HL-60 (cell line): Measurements from ENCODE around the gene PPY.
"Not testable (repeated sequence)": the region's sequence is repeated elsewhere in the genome, so short reads cannot be mapped to it uniquely, and the experiment has no call there.

Experiments used
- GABPA ChIP-seq: IDR thresholded peaks from 2 replicates; pipeline ENCODE4 v1.6.1; 2012; ENCODE audit warnings: low read depth
- POLR2AphosphoS5 ChIP-seq: IDR thresholded peaks from 2 replicates; pipeline ENCODE4 v1.6.1; 2012; ENCODE audit warnings: low read depth
- SPI1 ChIP-seq: IDR thresholded peaks from 2 replicates; pipeline ENCODE4 v1.6.1; 2012; ENCODE audit warnings: low read depth, mild to moderate bottlenecking, borderline replicate concordance
- TF ChIP-seq, protein P1 (sequence below): IDR thresholded peaks from one replicate; pipeline ENCODE4 v1.5.1; 2011; ENCODE audit warnings: low read length, control low read depth, inconsistent platforms; ENCODE audit not compliant: insufficient read depth

DNA sequence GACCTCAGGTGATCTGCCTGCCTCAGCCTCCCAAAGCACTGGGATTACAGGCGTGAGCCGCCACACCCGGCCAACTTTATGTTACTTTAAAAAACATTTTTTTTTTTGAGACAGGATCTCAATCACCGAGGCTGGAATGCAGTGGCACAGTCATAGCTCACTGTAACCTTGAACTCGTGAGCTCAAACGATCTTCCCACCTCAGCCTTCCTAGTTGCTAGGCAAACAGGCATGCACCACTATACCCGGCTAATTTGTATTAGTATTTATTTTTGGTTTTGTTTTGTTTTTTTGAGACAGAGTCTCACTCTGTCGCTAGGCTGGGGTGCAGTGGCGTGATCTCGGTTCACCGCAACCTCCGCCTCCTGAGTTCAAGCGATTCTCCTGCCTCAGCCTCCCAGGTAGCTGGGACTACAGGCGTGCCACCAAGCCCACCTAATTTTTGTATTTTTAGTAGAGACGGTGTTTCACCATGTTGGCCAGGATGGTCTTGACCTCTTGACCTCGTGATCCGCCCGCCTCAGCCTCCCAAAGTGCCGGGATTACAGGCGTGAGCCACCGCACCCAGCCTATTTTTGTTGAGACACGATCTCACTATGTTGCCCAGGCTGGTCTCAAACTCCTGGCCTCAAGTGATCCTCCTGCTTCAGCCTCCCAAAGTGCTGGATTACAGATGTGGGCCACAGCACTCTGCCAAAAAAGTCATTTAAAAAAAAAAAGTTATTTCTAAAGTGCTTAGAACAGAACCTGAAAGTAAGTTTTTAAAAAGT lies 30.4 kb upstream of the PPY start:
- TF ChIP-seq POLR2AphosphoS5, SPI1, GABPA: not testable (repeated sequence)
- TF ChIP-seq, protein P1, sequence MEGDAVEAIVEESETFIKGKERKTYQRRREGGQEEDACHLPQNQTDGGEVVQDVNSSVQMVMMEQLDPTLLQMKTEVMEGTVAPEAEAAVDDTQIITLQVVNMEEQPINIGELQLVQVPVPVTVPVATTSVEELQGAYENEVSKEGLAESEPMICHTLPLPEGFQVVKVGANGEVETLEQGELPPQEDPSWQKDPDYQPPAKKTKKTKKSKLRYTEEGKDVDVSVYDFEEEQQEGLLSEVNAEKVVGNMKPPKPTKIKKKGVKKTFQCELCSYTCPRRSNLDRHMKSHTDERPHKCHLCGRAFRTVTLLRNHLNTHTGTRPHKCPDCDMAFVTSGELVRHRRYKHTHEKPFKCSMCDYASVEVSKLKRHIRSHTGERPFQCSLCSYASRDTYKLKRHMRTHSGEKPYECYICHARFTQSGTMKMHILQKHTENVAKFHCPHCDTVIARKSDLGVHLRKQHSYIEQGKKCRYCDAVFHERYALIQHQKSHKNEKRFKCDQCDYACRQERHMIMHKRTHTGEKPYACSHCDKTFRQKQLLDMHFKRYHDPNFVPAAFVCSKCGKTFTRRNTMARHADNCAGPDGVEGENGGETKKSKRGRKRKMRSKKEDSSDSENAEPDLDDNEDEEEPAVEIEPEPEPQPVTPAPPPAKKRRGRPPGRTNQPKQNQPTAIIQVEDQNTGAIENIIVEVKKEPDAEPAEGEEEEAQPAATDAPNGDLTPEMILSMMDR = not testable (repeated sequence)
